Stimulated activated naive CD8-positive, alpha-beta T cell treated with anti-CD3 and anti-CD28 coated beads, Interleukin-15, amount 100 ng/mL, for 72 hours (primary cell): ENCODE results near the gene MAP6.

Source experiments
- ATAC-seq: fragments of 150-1000 bp; cut with Tn5 transposase; 2 replicates; pipeline ENCODE4 v1.10.0; 2021; ENCODE audit warnings: mild to moderate bottlenecking, moderate library complexity
- DNase-seq, 2 donors: peaks; one replicate each; pipeline ENCODE4 v3.0.0; 2021 to 2022
- H3K27ac Mint-ChIP-seq, 2 donors: one replicate each; pipeline ENCODE4 v1.8.0; 2022; ENCODE audit warnings: mild to moderate bottlenecking in 2 of 2, mixed read lengths in 2 of 2, moderate library complexity in 2 of 2
- H3K27me3 Mint-ChIP-seq: one replicate; pipeline ENCODE4 v1.8.0; 2022; ENCODE audit warnings: mixed read lengths
- H3K4me1 Mint-ChIP-seq: one replicate; pipeline ENCODE4 v1.8.0; 2022; ENCODE audit warnings: mild to moderate bottlenecking, mixed read lengths
- H3K4me3 Mint-ChIP-seq, 2 donors: one replicate each; pipeline ENCODE4 v1.8.0; 2022; ENCODE audit warnings: mild to moderate bottlenecking in 2 of 2, mixed read lengths in 2 of 2, moderate library complexity in 1 of 2
- H3K9me3 Mint-ChIP-seq, 2 donors: one replicate each; pipeline ENCODE4 v1.8.0; 2022; ENCODE audit warnings: mixed read lengths in 2 of 2

Gene MAP6

GRCh38 chr11:75678620-75679259, 9.9 kb upstream of the MAP6 start:
- Mint-ChIP-seq H3K27me3 (peaks cover 69% of the 10 kb centered on the region), H3K9me3 (peaks cover 0 to 2% of the 10 kb centered on the region in 2 donors), H3K4me1 (peaks cover 19% of the 10 kb centered on the region), H3K27ac (no peak overlapping the region), H3K4me3 (no peak overlapping the region)
- ATAC-seq (no peak), DNase-seq (no peak)

- Mint-ChIP-seq H3K9me3 (peaks cover 0 to under 1% of the 10 kb centered on the region in 2 donors), H3K4me3 (no peak overlapping the region), H3K27ac (no peak overlapping the region), H3K27me3 (peaks cover 60% of the 10 kb centered on the region), H3K4me1 (peaks cover 22% of the 10 kb centered on the region)
- ATAC-seq (no peak), DNase-seq (no peak)
These were observed 9.1 kb upstream of the MAP6 start for GRCh38 chr11:75677909-75678308.

GRCh38 chr11:75677275-75677674, 8.4 kb upstream of the MAP6 start:
- DNase-seq (no peak), ATAC-seq (no peak)
- Mint-ChIP-seq H3K27me3 (peaks cover 60% of the 10 kb centered on the region), H3K4me1 (peaks cover 22% of the 10 kb centered on the region), H3K9me3 (peaks cover 0 to 7% of the 10 kb centered on the region in 2 donors), H3K27ac (peak overlapping the region in 1 of 2 donors; percentile 42), H3K4me3 (no peak overlapping the region)

- Mint-ChIP-seq H3K27ac (peak overlapping the region in 1 of 2 donors; percentile 46), H3K4me1 (peaks cover 30% of the 10 kb centered on the region), H3K9me3 (peaks cover 0 to 13% of the 10 kb centered on the region in 2 donors), H3K4me3 (no peak overlapping the region), H3K27me3 (peaks cover 73% of the 10 kb centered on the region)
- DNase-seq (peak; percentile 58 to 78), ATAC-seq (peak; percentile 96)
These were observed 5.2 kb upstream of the MAP6 start for GRCh38 chr11:75673977-75674582.

- Mint-ChIP-seq H3K27ac (no peak overlapping the region), H3K4me1 (peaks cover 26% of the 10 kb centered on the region), H3K9me3 (peaks cover 0 to 13% of the 10 kb centered on the region in 2 donors), H3K27me3 (peaks cover 94% of the 10 kb centered on the region), H3K4me3 (peak overlapping the region; percentile 92)
- DNase-seq (peak; percentile 27 to 35), ATAC-seq (peak; percentile 59)
These were observed 897 bp downstream of the MAP6 start for GRCh38 chr11:75667831-75668450.

GRCh38 chr11:75667255-75667830, 1.5 kb downstream of the MAP6 start:
- Mint-ChIP-seq H3K4me1 (peaks cover 26% of the 10 kb centered on the region), H3K27me3 (peaks cover 88% of the 10 kb centered on the region), H3K4me3 (peak overlapping the region; percentile 62 to 67), H3K27ac (no peak overlapping the region), H3K9me3 (peaks cover 0 to 7% of the 10 kb centered on the region in 2 donors)
- ATAC-seq (peak; percentile 56), DNase-seq (peak in 1 of 2 donors; percentile 19)

GRCh38 chr11:75665990-75666389, 2.8 kb downstream of the MAP6 start:
- no peaks in the 10 kb centered on the region for H3K9me3 Mint-ChIP-seq
- ATAC-seq (no peak), DNase-seq (no peak)
- H3K27ac Mint-ChIP-seq = no peak overlapping the region
- H3K4me1 Mint-ChIP-seq = peaks cover 26% of the 10 kb centered on the region
- no peak overlapping the region for H3K4me3 Mint-ChIP-seq
- peaks cover 75% of the 10 kb centered on the region for H3K27me3 Mint-ChIP-seq

GRCh38 chr11:75665126-75665525, 3.7 kb downstream of the MAP6 start:
- DNase-seq (no peak), ATAC-seq (no peak)
- Mint-ChIP-seq H3K9me3 (no peaks in the 10 kb centered on the region), H3K27ac (no peak overlapping the region), H3K27me3 (peaks cover 73% of the 10 kb centered on the region), H3K4me1 (peaks cover 26% of the 10 kb centered on the region), H3K4me3 (no peak overlapping the region)

- peaks cover 71% of the 10 kb centered on the region for H3K27me3 Mint-ChIP-seq
- H3K9me3 Mint-ChIP-seq = no peaks in the 10 kb centered on the region
- no peak overlapping the region for H3K27ac Mint-ChIP-seq
These were observed 4.4 kb downstream of the MAP6 start for GRCh38 chr11:75664389-75664788.

GRCh38 chr11:75663808-75664207, 5.0 kb downstream of the MAP6 start:
- Mint-ChIP-seq H3K9me3 (no peaks in the 10 kb centered on the region), H3K4me3 (no peak overlapping the region), H3K27me3 (peaks cover 71% of the 10 kb centered on the region)

More at GRCh38 chr11:75664389-75664788, 4.4 kb downstream of the MAP6 start:
- H3K4me3 Mint-ChIP-seq = no peak overlapping the region
- H3K4me1 Mint-ChIP-seq = peaks cover 21% of the 10 kb centered on the region
- no peak for DNase-seq
- no peak for ATAC-seq

GRCh38 chr11:75659836-75660235, 9.0 kb downstream of the MAP6 start:
- H3K4me3 Mint-ChIP-seq = no peak overlapping the region
- H3K9me3 Mint-ChIP-seq = no peaks in the 10 kb centered on the region
- peaks cover 8% of the 10 kb centered on the region for H3K4me1 Mint-ChIP-seq
- ATAC-seq (no peak), DNase-seq (no peak)
- peaks cover 47% of the 10 kb centered on the region for H3K27me3 Mint-ChIP-seq
- H3K27ac Mint-ChIP-seq = no peak overlapping the region

More at GRCh38 chr11:75663808-75664207, 5.0 kb downstream of the MAP6 start:
- ATAC-seq (no peak), DNase-seq (no peak)
- no peak overlapping the region for H3K27ac Mint-ChIP-seq
- H3K4me1 Mint-ChIP-seq = peaks cover 15% of the 10 kb centered on the region

- Mint-ChIP-seq H3K27ac (peak overlapping the region in 1 of 2 donors; percentile 44), H3K9me3 (no peaks in the 10 kb centered on the region), H3K4me3 (no peak overlapping the region), H3K27me3 (peaks cover 37% of the 10 kb centered on the region), H3K4me1 (peaks cover 16% of the 10 kb centered on the region)
- ATAC-seq (no peak), DNase-seq (no peak)
These were observed 12.7 kb downstream of the MAP6 start for GRCh38 chr11:75656044-75656727.

- Mint-ChIP-seq H3K4me1 (peaks cover 16% of the 10 kb centered on the region), H3K4me3 (no peak overlapping the region), H3K9me3 (no peaks in the 10 kb centered on the region), H3K27me3 (peaks cover 35% of the 10 kb centered on the region), H3K27ac (no peak overlapping the region)
- no peak for ATAC-seq
- DNase-seq = no peak
These were observed 13.2 kb downstream of the MAP6 start for GRCh38 chr11:75655605-75656004.

- Mint-ChIP-seq H3K9me3 (no peaks in the 10 kb centered on the region), H3K27ac (peak overlapping the region in 1 of 2 donors; percentile 38), H3K4me3 (no peak overlapping the region), H3K27me3 (peaks cover 23% of the 10 kb centered on the region), H3K4me1 (peaks cover 16% of the 10 kb centered on the region)
- peak in 1 of 2 donors; percentile 35 for DNase-seq
- ATAC-seq = peak; percentile 99
These were observed 14.5 kb downstream of the MAP6 start for GRCh38 chr11:75654314-75654713.

GRCh38 chr11:75653532-75653931, 15.3 kb downstream of the MAP6 start:
- Mint-ChIP-seq H3K27me3 (peaks cover 16% of the 10 kb centered on the region), H3K27ac (no peak overlapping the region), H3K9me3 (no peaks in the 10 kb centered on the region), H3K4me1 (peaks cover 16% of the 10 kb centered on the region), H3K4me3 (no peak overlapping the region)
- ATAC-seq (no peak), DNase-seq (no peak)
